Measurements from ENCODE around the gene PAH.
"Not testable (repeated sequence)": the region's sequence is repeated elsewhere in the genome, so short reads cannot be mapped to it uniquely, and the experiment has no call there.

Gene PAH

DNA sequence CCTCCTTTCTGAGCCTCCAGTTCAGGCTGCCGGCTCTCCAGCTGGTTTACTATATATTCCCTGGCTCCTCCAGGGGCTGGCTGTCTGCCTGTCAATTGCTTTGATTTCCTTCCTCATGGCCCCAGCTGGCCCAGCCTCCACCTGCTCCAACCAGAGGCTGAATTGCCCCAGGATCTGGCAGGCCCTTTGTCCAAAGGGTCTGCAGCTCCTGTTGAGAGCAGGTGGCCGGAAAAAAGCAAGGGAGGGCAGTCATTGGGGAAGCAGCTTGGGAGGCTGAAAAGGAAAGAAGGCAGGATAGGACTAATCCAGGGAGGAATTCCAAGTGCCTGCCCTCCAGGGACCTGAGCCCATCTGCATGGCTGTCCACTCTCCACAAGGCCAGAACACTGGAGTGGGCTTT, 25.3 kb downstream of the PAH start:
- DNase-seq: peak in 3 of 6 experiments; percentile 9 to 42 (median 33)

DNA sequence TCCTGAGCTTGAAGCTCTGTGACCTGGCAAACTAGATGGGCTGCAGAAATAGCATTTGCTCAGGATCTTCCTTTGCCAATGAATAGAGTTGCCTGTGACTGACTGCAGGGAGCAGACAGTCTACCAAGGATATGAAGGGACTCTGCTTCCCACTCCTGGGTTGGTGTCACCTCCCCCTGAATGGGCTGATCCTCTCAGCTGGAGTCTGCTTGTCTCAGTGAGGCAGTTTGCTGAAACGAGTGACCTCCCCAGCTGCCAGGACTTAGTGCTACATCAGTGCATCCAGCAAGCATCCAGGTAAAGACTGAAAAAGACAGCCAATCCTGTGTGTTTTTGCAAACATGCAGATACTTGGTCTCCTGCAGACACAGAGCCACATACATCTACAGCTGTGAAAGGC, 28.5 kb downstream of the PAH start:
- DNase-seq: no peak

DNA sequence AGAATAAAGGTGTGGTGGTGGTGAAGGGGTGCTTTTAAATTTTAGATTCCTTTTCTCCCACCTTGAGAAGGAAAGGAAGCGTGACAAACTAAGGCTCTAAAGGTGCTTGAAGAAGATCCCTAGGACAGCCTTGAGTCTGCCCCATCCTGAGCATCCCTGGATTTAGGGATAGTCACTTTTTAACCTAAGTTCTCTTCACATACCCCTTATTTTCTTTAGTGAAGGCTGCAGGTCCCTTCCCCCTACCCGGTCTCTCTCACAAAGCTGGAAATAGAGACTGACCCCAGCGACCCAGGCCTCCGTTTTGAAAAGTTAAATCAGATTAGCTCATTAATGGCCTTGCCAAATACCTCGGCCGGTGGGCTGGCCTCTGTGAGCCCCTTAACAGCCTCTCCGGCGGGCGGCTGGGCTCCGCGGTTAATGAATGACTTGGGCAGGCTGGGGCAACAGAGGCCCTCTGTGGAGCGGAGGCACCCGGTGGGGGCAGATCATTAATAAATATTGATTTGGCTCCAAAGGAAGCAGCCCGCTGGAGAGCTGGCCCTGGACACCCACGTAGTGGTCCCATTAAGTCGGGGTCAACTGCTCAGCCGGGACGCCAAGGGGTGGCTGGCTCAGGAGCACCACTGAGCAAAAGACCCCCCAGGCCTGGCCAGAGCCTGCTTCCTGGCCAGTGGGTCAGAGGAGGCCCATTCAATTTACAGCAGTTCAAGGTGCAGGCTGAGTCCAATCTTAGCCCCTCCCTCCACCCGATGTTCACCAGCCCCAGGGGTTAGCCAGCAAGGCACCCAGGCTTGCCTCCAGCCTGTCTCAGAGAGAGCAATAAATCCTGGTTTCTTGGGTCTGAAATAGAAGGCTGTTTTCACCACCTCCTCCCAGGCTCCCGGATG, 31.8 kb downstream of the PAH start:
- DNase-seq: no peak

GRCh38 chr12:102883204-102883799, 33.7 kb downstream of the PAH start:
- DNase-seq: peak in 4 of 6 experiments; percentile 6 to 21 (median 10)

GRCh38 chr12:102880783-102881182, 36.3 kb downstream of the PAH start:
- DNase-seq: no peak

- DNase-seq: no peak
These were observed 37.8 kb downstream of the PAH start for GRCh38 chr12:102879144-102879763.

DNA sequence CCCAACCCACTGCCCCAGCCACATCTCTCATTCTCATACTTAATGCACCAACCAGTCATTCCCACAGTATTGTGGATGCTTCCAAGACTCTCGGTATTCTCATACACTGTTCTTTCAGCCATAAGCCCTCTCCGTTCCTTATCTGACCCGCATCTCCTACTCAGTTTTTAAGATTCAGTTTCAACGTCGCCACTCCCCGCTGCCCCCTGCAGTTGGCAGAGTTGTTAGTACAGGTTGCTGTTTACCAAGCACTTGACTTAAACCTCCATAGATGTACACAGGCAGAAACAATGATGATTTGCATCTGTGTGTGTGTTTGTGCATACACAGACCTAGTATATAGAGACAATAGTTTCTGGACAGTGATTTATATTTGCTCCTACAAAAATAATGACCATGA, 40.2 kb downstream of the PAH start:
- no peak for DNase-seq

DNA sequence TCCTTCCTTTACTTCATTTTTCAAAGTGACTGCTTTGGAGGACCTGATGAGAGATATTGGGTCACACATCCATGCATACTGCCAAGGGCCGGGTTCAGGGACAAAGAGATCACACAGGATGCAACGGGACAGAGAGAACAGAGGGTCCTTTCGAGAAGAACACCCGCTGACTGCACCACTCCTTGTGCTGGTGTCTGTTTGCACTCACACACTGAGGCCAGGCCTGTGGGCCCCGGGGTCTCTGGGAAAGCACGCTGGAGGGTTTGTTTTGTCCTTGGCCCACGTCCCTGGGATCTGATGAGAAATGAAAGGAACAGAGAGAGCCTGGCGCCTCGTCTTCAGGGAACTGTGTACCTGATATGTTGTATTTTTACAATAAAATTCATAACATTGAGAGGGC, 42.2 kb downstream of the PAH start:
- DNase-seq: no peak

- no peak for DNase-seq
These were observed 44.0 kb downstream of the PAH start for GRCh38 chr12:102873077-102873476.

DNA sequence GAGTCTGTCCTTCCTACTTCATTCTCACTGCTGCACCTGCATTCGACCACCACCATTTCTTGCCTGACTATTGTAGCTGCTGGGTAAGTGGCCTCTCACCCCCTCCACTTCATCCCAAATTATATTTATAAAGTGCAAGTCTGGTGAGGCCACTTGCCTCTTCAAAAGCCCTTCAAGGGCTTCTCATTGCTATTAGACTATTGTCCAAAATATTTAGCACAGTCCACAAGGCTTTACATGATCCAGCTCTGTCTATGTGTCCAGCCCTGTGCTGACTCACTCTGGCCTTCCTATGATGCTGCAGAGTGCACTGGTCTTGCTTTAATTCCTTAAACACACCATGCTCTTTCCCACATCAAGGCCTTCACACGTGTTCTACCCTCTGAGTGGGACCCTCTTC, 46.0 kb downstream of the PAH start:
- no peak for DNase-seq

- no peak for DNase-seq
These were observed 47.5 kb downstream of the PAH start for GRCh38 chr12:102869571-102869970.

- DNase-seq: no peak
These were observed 51.0 kb downstream of the PAH start for GRCh38 chr12:102865821-102866615.

- DNase-seq: no peak
These were observed 54.6 kb downstream of the PAH start for GRCh38 chr12:102862486-102862885.

DNA sequence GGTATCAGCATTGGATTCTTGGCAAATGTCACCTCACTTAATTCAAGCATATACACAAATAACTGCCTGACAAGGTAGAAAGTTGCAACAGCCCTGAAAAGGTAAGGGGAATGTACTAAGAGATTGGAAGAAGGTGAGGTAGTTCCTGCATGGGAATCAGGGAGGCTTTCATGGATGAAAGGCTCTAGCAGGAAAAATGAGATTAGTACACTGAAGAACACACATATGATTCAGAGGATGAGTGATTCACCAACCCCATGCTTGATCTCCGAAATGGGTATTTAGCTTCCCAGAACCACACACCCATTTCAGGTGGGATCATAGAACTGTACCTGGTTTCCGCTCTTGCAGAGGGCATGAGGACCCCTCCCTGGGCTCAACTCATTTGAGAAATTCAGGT, 65.8 kb downstream of the PAH start:
- DNase-seq: no peak

DNA sequence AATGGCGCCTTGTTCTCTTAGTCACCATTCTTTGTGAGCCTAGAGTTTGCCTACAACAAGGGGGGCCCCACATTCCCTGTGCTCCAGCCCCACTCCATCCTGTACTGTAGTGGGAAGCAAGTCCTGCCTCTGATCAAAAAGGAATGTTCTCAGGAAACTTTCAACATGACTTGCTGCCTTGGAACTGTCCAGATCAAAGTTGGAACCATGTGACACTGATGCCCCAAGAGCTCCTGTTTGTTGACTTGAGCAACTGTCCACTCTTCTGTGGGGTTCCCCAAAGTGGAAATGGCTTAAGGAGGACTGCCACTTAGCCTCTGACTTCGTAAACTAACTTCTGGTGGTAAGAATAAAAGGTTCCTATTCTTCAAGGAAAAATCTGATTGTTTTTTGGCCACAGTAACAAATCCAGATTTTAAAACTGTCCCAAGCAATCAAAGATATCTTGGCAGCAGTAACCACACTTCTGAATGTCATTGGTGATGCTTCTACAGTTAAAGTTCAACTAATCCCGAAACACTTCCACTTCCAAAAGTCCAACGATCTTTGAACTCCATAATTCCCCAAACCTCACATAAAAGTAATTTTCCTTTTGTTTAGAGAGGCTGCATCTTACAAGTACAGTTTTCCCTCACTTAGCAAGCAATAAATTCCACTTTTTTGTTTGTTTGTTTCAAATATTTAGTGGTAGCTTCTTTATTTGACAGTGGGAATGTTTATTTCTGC, 67.2 kb downstream of the PAH start:
- no peak for DNase-seq

- no peak for DNase-seq
These were observed 68.2 kb downstream of the PAH start for GRCh38 chr12:102848832-102849231.

DNA sequence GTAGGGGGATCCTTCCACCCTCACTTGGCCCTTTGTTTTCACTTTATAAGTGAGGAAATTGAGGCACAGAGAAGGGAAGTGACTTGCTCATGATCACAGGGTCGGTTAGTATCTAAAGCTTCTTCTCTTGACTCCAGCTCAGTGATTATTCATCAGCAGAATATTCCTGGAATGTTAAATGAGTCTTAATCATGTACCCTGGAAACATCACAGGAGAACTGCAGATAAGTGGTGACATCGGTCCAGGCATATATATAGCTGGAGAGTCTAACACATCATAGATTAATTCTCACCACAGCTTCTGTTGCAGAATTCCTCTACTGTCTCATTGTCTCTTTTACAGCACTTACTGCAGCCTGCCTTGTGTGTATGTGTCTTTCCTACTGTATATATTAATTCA, 69.9 kb downstream of the PAH start:
- DNase-seq: no peak

GRCh38 chr12:102833687-102834441, 83.2 kb downstream of the PAH start:
- DNase-seq: no peak

DNA sequence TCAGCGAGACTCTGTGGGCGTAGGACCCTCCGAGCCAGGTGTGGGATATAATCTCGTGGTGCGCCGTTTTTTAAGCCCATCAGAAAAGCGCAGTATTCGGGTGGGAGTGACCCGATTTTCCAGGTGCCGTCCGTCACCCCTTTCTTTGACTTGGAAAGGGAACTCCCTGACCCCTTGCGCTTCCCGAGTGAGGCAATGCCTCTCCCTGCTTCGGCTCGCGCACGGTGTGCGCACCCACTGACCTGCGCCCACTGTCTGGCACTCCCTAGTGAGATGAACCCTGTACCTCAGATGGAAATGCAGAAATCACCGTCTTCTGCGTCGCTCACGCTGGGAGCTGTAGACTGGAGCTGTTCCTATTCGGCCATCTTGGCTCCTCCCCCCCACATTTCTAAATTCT, 84.2 kb downstream of the PAH start:
- DNase-seq: not testable (repeated sequence)

- no peak for DNase-seq
These were observed 92.7 kb downstream of the PAH start for GRCh38 chr12:102824218-102824835.

GRCh38 chr12:102821149-102821548, 95.9 kb downstream of the PAH start:
- no peak for DNase-seq

All from stimulated activated naive CD4-positive, alpha-beta T cell (primary cell).